SK-N-MC (cell line): ENCODE measurements around the gene CKLF.

Source experiments
- EZH2 ChIP-seq: fragments of 200-600 bp; sonication (generic); IDR thresholded peaks from one replicate; pipeline ENCODE4 v1.6.1; 2017; ENCODE audit warnings: antibody characterized with exemption
- POLR2AphosphoS5 ChIP-seq: IDR thresholded peaks from 2 replicates; pipeline ENCODE4 v1.6.1; 2012; ENCODE audit warnings: mild to moderate bottlenecking, low read depth, low read length, borderline replicate concordance

GRCh38 chr16:66543541-66543940, 8.8 kb upstream of the CKLF start:
- TF ChIP-seq EZH2 (no peak), POLR2AphosphoS5 (no peak)
